Brain microvascular endothelial cell (primary cell): ENCODE measurements around the gene HECTD3.
A peak's percentile ranks its signal among the peaks of the same experiment; 100 is the strongest.

Experiments used
- DNase-seq: peaks from one replicate; pipeline ENCODE4 v3.0.0-alpha.2; 2020
- H3K27ac ChIP-seq: fragments of 250-450 bp; sonication (Bioruptor Pico); 2 replicates; pipeline ENCODE4 v1.5.1; 2020; ENCODE audit warnings: mild to moderate bottlenecking, moderate library complexity
- H3K27me3 ChIP-seq: fragments of 250-450 bp; sonication (Bioruptor Pico); replicated peaks from 2 replicates; pipeline ENCODE4 v1.5.1; 2020; ENCODE audit warnings: mild to moderate bottlenecking
- H3K36me3 ChIP-seq: fragments of 250-450 bp; sonication (Bioruptor Pico); replicated peaks from 2 replicates; pipeline ENCODE4 v1.5.1; 2020; ENCODE audit warnings: mild to moderate bottlenecking
- H3K4me3 ChIP-seq: 2 replicates; pipeline ENCODE4 v1.5.1; 2011; ENCODE audit warnings: low read depth, mild to moderate bottlenecking, control low read depth, low read length, moderate library complexity
- in situ Hi-C: cut with HindIII; loops from 2 replicates; pipeline ENCODE4 v1.10.0; 2017; ENCODE audit warnings: low sequenced_read_pairs, low pct_ligation_motif_present
- TF ChIP-seq, protein P1 (sequence below): IDR thresholded peaks from 2 replicates; pipeline ENCODE4 v1.5.1; 2011; ENCODE audit warnings: low read depth, mild to moderate bottlenecking, moderate library complexity, low read length, control low read depth, inconsistent platforms; ENCODE audit errors: missing control alignments

HECTD3 gene

DNA sequence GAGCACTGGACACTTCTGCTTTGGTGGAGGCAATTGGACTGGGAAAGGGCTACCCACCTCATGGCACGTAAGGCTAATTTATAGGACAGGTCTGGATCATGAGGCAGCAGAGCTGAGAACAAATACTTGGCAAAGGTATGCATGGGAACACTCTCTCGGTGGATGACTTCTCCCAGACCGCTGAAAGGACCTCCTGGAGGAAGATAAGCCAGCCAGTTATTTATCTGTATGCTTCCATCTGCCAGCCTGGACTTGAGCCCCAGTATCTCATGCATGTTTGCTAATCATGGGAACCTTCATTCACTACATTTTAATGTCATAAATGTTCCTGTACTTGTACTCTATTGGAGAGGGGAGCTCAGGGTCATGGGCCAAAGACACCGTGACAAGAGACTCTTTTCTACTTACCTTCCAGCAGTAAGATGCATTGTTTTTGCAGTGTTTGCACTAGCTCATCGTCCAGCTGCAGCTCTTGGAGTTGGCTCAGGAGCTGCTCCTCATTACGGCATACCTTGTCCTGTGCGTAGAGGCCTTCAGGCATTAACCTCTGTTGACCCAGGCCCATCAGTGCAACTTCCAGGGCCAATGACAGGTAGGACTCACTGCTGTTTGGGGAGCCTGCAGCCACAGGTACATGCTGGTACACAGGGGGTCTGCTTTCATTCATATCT lies 24.6 kb upstream of the HECTD3 start:
- TF ChIP-seq, protein P1, sequence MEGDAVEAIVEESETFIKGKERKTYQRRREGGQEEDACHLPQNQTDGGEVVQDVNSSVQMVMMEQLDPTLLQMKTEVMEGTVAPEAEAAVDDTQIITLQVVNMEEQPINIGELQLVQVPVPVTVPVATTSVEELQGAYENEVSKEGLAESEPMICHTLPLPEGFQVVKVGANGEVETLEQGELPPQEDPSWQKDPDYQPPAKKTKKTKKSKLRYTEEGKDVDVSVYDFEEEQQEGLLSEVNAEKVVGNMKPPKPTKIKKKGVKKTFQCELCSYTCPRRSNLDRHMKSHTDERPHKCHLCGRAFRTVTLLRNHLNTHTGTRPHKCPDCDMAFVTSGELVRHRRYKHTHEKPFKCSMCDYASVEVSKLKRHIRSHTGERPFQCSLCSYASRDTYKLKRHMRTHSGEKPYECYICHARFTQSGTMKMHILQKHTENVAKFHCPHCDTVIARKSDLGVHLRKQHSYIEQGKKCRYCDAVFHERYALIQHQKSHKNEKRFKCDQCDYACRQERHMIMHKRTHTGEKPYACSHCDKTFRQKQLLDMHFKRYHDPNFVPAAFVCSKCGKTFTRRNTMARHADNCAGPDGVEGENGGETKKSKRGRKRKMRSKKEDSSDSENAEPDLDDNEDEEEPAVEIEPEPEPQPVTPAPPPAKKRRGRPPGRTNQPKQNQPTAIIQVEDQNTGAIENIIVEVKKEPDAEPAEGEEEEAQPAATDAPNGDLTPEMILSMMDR: no peak
- DNase-seq: no peak
- Histone ChIP-seq H3K36me3 (no peaks in the 10 kb centered on the region), H3K27me3 (no peaks in the 10 kb centered on the region), H3K4me3 (no peak overlapping the region), H3K27ac (no peak overlapping the region)
- in situ Hi-C loops: no loop called here

DNA sequence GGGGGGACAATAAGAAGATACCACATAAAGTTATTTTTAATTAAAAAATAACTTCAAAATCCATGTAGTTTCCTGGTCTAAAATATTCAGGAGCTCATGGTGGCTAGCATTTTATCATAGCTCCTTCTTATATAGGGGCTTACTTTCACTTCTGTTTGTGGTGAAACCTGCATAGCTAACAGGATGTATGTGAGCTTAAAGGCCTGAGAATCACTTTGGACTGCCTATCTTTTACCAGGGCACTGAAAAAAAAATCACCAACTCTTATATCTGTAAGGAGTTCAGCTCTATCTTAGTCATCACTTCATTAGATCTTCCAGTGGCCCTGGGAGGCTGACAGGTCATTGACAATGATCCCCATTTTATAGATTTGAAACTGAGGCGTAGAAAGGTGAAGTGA lies 22.2 kb upstream of the HECTD3 start:
- in situ Hi-C loops: no loop called here
- TF ChIP-seq, protein P1: no peak
- no peak for DNase-seq
- Histone ChIP-seq H3K36me3 (no peaks in the 10 kb centered on the region), H3K27ac (no peak overlapping the region), H3K4me3 (no peak overlapping the region), H3K27me3 (no peaks in the 10 kb centered on the region)

DNA sequence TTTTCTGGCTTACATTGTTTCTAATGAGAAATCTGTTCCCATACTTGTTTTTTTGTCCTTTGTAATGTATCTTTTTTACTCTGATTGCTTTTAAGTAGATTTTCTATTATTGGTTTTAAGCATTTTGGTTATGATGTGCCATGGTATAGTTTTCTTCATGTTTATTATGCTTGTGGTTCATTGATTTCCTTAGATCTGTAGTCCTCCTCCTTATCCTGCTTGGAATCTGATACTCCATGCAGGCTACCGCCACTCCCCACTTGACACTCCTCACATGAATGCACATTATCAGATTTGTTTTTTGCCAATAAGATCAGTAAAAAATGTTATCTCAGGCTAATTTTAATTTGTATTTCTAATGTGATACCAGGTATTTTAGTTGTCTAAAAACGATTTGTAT lies 21.7 kb upstream of the HECTD3 start:
- in situ Hi-C loops: no loop called here
- TF ChIP-seq, protein P1: no peak
- Histone ChIP-seq H3K36me3 (no peaks in the 10 kb centered on the region), H3K27ac (no peak overlapping the region), H3K4me3 (no peak overlapping the region), H3K27me3 (no peaks in the 10 kb centered on the region)
- DNase-seq: no peak

DNA sequence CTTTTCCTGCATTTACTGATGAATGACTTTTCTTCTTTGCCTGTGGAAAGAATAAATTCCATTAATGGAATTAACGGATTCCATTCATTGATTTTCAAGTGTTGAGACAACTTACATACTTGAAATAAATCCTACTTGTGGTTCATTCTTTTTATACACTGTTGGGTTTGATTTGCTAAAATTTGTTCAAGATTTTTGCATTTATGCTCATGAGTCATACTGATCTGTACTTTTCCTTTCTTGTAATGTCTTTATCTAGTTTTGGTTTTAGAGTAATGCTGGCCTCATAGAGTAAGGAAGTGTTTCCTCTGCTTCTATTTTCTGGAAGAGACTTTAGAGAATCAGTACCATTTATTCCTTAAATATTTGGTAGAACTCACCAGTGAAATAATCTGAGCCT lies 15.3 kb upstream of the HECTD3 start:
- Histone ChIP-seq H3K36me3 (no peaks in the 10 kb centered on the region), H3K4me3 (no peak overlapping the region), H3K27ac (no peak overlapping the region), H3K27me3 (no peaks in the 10 kb centered on the region)
- in situ Hi-C loops: no loop called here
- DNase-seq: no peak
- TF ChIP-seq, protein P1: no peak

DNA sequence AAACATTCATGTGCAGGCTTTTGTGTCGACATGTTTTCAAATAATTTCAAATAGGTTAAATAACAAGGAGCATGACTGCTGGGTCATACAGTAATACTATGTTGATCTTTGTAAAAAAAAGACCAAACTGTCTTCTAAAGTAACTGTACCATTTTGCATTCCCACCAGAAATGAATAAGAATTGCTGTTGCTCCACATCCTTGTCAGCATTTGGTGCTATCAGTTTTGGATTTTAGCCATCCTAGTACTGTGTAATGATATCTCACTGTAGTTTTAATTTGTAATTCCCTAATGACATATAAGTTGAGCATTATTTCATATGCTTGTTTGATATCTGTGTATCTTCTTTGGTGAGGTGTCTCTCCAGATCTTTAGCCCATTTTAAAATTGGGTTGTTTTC lies 12.5 kb upstream of the HECTD3 start:
- DNase-seq: no peak
- in situ Hi-C loops: loop anchor here (25.0 kb wide), 1 partner anchor 289 kb away; no protein-coding TSS in a partner anchor
- H3K36me3 ChIP-seq: no peaks in the 10 kb centered on the region
- TF ChIP-seq, protein P1: no peak
- no peaks in the 10 kb centered on the region for H3K27me3 ChIP-seq
- H3K27ac ChIP-seq: no peak overlapping the region
- H3K4me3 ChIP-seq: no peak overlapping the region

DNA sequence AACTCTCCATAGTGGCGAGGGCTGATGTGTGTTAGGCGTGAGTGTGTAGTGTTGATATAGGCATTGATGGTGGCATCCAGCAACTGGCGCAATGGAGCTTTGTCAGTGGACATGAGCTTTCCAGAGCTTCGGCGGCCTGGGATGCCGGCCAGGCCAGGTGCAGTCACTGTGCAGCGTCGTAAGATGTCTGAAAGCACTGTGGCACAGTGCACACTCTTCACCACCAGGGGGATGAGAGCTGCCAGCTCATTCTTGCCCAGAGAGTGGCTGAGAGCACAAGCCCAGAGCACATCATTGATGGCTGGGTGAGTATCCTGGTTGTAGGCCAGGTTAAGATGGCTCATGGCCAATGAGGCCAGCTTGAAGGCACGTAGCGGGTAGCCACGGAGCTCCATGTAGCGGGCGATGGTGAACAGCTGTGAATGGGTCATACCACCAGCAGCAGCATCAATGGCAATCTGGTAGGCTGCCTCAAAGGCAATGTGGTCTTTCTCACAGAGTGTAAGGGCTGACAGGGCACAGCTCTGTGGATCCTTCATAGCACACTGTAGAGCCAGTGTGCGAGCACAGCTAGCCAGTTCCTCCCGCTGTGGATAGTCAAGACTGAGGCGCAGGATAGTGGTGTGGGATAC lies 7.6 kb upstream of the HECTD3 start:
- in situ Hi-C loops: loop anchor here (25.0 kb wide), 1 partner anchor 294 kb away; no protein-coding TSS in a partner anchor
- H3K4me3 ChIP-seq: no peak overlapping the region
- no peak overlapping the region for H3K27ac ChIP-seq
- peaks cover 17% of the 10 kb centered on the region for H3K36me3 ChIP-seq
- TF ChIP-seq, protein P1: peak; percentile 94
- H3K27me3 ChIP-seq: no peaks in the 10 kb centered on the region
- peak; percentile 54 for DNase-seq
